WTC11 (cell line): ENCODE results near the gene NPC2. TPM values are rescaled to one million over a fixed set of nuclear protein-coding genes. Genes with fewer than 3 reads are reported as not detected.

Source experiments
- ATAC-seq: fragments of 200-7000 bp; cut with Tn5 transposase; 2 replicates; pipeline ENCODE4 v1.10.0; 2021; ENCODE audit warnings: mild to moderate bottlenecking, moderate library complexity
- CTCF ChIA-PET: fragments of 300-600 bp; sonication (Branson Sonifier 250); formaldehyde crosslinking; loops from one replicate; lab custom pipeline; 2021; ENCODE audit warnings: antibody characterized with exemption; lab: Charles Lee
- POLR2A ChIA-PET: fragments of 350-600 bp; sonication (Branson Sonifier 250); formaldehyde crosslinking; loops from one replicate; lab custom pipeline; 2021; ENCODE audit warnings: antibody characterized with exemption; lab: Charles Lee
- DNase-seq: peaks from one replicate; pipeline ENCODE4 v3.0.0; 2021; ENCODE audit warnings: low spot score
- H3K27ac Mint-ChIP-seq: 2 replicates; pipeline ENCODE4 v1.8.0; 2021; ENCODE audit warnings: mixed read lengths
- H3K27me3 Mint-ChIP-seq: 2 replicates; pipeline ENCODE4 v1.8.0; 2021; ENCODE audit warnings: low read depth, mild to moderate bottlenecking, moderate library complexity, mixed read lengths
- H3K36me3 Mint-ChIP-seq: 2 replicates; pipeline ENCODE4 v1.8.0; 2021; ENCODE audit warnings: mixed read lengths
- H3K4me1 Mint-ChIP-seq: 2 replicates; pipeline ENCODE4 v1.8.0; 2022; ENCODE audit warnings: mixed read lengths
- H3K4me3 Mint-ChIP-seq: 2 replicates; pipeline ENCODE4 v1.8.0; 2021; ENCODE audit warnings: mild to moderate bottlenecking, moderate library complexity, mixed read lengths
- H3K9me3 Mint-ChIP-seq: 2 replicates; pipeline ENCODE4 v1.8.0; 2021; ENCODE audit warnings: mixed read lengths
- CBFB ChIP-seq: sonication (generic); formaldehyde crosslinking; IDR thresholded peaks from 2 replicates; pipeline ENCODE4 v1.8.1; 2022; ENCODE audit warnings: mild to moderate bottlenecking, low read depth, missing genetic modification reagents
- ESRRA ChIP-seq: sonication (generic); formaldehyde crosslinking; IDR thresholded peaks from 2 replicates; pipeline ENCODE4 v1.8.1; 2022; ENCODE audit warnings: mild to moderate bottlenecking, missing genetic modification reagents, borderline replicate concordance
- GABPB1 ChIP-seq: sonication (generic); formaldehyde crosslinking; IDR thresholded peaks from 2 replicates; pipeline ENCODE4 v1.8.1; 2023; ENCODE audit warnings: mild to moderate bottlenecking, missing genetic modification reagents
- HMGA2 ChIP-seq: fragments of 250-450 bp; sonication (Bioruptor Pico); IDR thresholded peaks from 2 replicates; pipeline ENCODE4 v1.4.0; 2021; ENCODE audit warnings: mild to moderate bottlenecking, moderate library complexity
- JUN ChIP-seq: sonication (generic); formaldehyde crosslinking; IDR thresholded peaks from 2 replicates; pipeline ENCODE4 v1.8.0; 2023; ENCODE audit warnings: mild to moderate bottlenecking, missing genetic modification reagents
- NFATC4 ChIP-seq: fragments of 250-450 bp; sonication (Bioruptor Pico); IDR thresholded peaks from 2 replicates; pipeline ENCODE4 v1.9.0; 2021; ENCODE audit warnings: mild to moderate bottlenecking
- NFYB ChIP-seq: sonication (generic); formaldehyde crosslinking; conservative IDR thresholded peaks from 2 replicates; pipeline ENCODE4 v1.8.0; 2022; ENCODE audit warnings: low read depth, missing genetic modification reagents
- NR1H2 ChIP-seq: sonication (generic); formaldehyde crosslinking; IDR thresholded peaks from 2 replicates; pipeline ENCODE4 v1.9.0; 2021; ENCODE audit warnings: mild to moderate bottlenecking, moderate library complexity, missing genetic modification reagents
- OVOL2 ChIP-seq: fragments of 250-450 bp; sonication (Bioruptor Pico); IDR thresholded peaks from 2 replicates; pipeline ENCODE4 v1.9.0; 2021; ENCODE audit warnings: mild to moderate bottlenecking, borderline replicate concordance
- SP1 ChIP-seq: sonication (generic); formaldehyde crosslinking; conservative IDR thresholded peaks from 2 replicates; pipeline ENCODE4 v1.8.1; 2022; ENCODE audit warnings: missing genetic modification reagents
- TEAD4 ChIP-seq: sonication (generic); formaldehyde crosslinking; IDR thresholded peaks from 2 replicates; pipeline ENCODE4 v1.8.0; 2022; ENCODE audit warnings: mild to moderate bottlenecking, missing genetic modification reagents
- ZBTB21 ChIP-seq: sonication (generic); formaldehyde crosslinking; IDR thresholded peaks from 2 replicates; pipeline ENCODE4 v1.8.1; 2023; ENCODE audit warnings: mild to moderate bottlenecking, missing genetic modification reagents, borderline replicate concordance
- ZBTB43 ChIP-seq: sonication (generic); formaldehyde crosslinking; IDR thresholded peaks from 2 replicates; pipeline ENCODE4 v1.8.1; 2023; ENCODE audit warnings: mild to moderate bottlenecking, missing genetic modification reagents
- ZMAT4 ChIP-seq: fragments of 250-450 bp; sonication (Bioruptor Pico); IDR thresholded peaks from 2 replicates; pipeline ENCODE4 v1.9.0; 2021; ENCODE audit warnings: mild to moderate bottlenecking
- ZNF416 ChIP-seq: fragments of 250-450 bp; sonication (Bioruptor Pico); IDR thresholded peaks from 2 replicates; pipeline ENCODE4 v1.9.0; 2021; ENCODE audit warnings: mild to moderate bottlenecking, inconsistent platforms
- ZNF425 ChIP-seq: fragments of 250-450 bp; sonication (Bioruptor Pico); conservative IDR thresholded peaks from 2 replicates; pipeline ENCODE4 v1.9.0; 2021; ENCODE audit warnings: mild to moderate bottlenecking
- ZNF512 ChIP-seq: sonication (generic); formaldehyde crosslinking; IDR thresholded peaks from 2 replicates; pipeline ENCODE4 v1.8.1; 2022; ENCODE audit warnings: missing genetic modification reagents, borderline replicate concordance
- total RNA-seq: library from RNA; stranded (reverse); gene quantifications from 3 replicates; pipeline ENCODE4 v1.2.3, GENCODE V29; 2021
- TF ChIP-seq, protein P1 (sequence below): fragments of 250-450 bp; sonication (Bioruptor Pico); IDR thresholded peaks from 2 replicates; pipeline ENCODE4 v2.1.2; 2022; ENCODE audit warnings: mild to moderate bottlenecking, moderate library complexity
- TF ChIP-seq, protein P2 (sequence below): sonication (generic); formaldehyde crosslinking; IDR thresholded peaks from 2 replicates; pipeline ENCODE4 v1.8.1; 2022; ENCODE audit warnings: mild to moderate bottlenecking, moderate library complexity, missing genetic modification reagents
- TF ChIP-seq, protein P3 (sequence below): sonication (generic); formaldehyde crosslinking; conservative IDR thresholded peaks from 2 replicates; pipeline ENCODE4 v1.8.1; 2023; ENCODE audit warnings: mild to moderate bottlenecking, low read depth, missing genetic modification reagents, moderate library complexity
- TF ChIP-seq, protein P4 (sequence below): sonication (generic); formaldehyde crosslinking; IDR thresholded peaks from 2 replicates; pipeline ENCODE4 v1.8.1; 2022; ENCODE audit warnings: mild to moderate bottlenecking, missing genetic modification reagents, moderate library complexity, borderline replicate concordance
- TF ChIP-seq, protein P5 (sequence below): fragments of 200-600 bp; IDR thresholded peaks from 2 replicates; pipeline ENCODE4 v1.8.0; 2022; ENCODE audit warnings: antibody characterized with exemption

Gene NPC2
- total RNA-seq, 1 experiment from 2014 or later: 139 TPM

GRCh38 chr14:74541225-74541624 lies 48.1 kb upstream of the NPC2 start (continued):
- TF ChIP-seq HMGA2 (CRISPR knock-in tag) (no peak), ZNF425 (no peak), CBFB (CRISPR knock-in tag) (no peak), JUN (CRISPR knock-in tag) (no peak), NFYB (CRISPR knock-in tag) (no peak)
- TF ChIP-seq, protein P1, sequence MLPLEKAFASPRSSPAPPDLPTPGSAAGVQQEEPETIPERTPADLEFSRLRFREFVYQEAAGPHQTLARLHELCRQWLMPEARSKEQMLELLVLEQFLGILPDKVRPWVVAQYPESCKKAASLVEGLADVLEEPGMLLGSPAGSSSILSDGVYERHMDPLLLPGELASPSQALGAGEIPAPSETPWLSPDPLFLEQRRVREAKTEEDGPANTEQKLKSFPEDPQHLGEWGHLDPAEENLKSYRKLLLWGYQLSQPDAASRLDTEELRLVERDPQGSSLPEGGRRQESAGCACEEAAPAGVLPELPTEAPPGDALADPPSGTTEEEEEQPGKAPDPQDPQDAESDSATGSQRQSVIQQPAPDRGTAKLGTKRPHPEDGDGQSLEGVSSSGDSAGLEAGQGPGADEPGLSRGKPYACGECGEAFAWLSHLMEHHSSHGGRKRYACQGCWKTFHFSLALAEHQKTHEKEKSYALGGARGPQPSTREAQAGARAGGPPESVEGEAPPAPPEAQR (CRISPR knock-in tag): no peak

DNA sequence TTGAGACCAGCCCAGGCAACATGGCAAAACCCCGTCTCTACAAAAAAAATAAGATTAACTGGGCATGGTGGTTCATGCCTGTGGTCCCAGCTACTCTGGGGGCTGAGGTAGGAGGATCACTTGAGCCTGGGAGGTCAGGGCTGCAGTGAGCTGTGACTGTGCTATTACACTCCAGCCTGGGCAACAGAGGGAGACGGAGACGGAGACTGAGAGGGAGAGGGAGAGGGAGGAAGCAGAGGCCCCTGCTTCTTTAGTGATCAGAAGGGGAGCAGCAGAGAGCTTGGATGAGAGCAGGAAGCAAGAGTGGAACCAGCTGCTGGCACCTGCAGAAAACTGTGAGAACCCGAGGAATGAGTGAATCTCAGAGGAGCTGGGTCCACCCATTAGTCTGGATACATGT lies 46.4 kb upstream of the NPC2 start:
- Mint-ChIP-seq H3K9me3 (no peaks in the 10 kb centered on the region), H3K36me3 (no peaks in the 10 kb centered on the region), H3K4me3 (no peak overlapping the region), H3K27ac (0 out of 2 replicates have a peak overlapping the region, but pooled peaks have one; percentile 20), H3K27me3 (no peaks in the 10 kb centered on the region), H3K4me1 (no peaks in the 10 kb centered on the region)
- CTCF ChIA-PET: interaction anchor here (0.6 to 2.1 kb wide), 7 partner anchors 8 to 282 kb away, joined by 3 to 7 read pairs (median 5); no protein-coding TSS in a partner anchor
- TF ChIP-seq NR1H2 (CRISPR knock-in tag): no peak
- TF ChIP-seq, protein P2, sequence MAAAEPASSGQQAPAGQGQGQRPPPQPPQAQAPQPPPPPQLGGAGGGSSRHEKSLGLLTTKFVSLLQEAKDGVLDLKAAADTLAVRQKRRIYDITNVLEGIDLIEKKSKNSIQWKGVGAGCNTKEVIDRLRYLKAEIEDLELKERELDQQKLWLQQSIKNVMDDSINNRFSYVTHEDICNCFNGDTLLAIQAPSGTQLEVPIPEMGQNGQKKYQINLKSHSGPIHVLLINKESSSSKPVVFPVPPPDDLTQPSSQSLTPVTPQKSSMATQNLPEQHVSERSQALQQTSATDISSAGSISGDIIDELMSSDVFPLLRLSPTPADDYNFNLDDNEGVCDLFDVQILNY: no peak
- no peak for TF ChIP-seq ZNF512
- no peak for TF ChIP-seq NFATC4
- TF ChIP-seq TEAD4 (CRISPR knock-in tag): no peak
- no peak for TF ChIP-seq ZNF416 (CRISPR knock-in tag)
- TF ChIP-seq, protein P3, sequence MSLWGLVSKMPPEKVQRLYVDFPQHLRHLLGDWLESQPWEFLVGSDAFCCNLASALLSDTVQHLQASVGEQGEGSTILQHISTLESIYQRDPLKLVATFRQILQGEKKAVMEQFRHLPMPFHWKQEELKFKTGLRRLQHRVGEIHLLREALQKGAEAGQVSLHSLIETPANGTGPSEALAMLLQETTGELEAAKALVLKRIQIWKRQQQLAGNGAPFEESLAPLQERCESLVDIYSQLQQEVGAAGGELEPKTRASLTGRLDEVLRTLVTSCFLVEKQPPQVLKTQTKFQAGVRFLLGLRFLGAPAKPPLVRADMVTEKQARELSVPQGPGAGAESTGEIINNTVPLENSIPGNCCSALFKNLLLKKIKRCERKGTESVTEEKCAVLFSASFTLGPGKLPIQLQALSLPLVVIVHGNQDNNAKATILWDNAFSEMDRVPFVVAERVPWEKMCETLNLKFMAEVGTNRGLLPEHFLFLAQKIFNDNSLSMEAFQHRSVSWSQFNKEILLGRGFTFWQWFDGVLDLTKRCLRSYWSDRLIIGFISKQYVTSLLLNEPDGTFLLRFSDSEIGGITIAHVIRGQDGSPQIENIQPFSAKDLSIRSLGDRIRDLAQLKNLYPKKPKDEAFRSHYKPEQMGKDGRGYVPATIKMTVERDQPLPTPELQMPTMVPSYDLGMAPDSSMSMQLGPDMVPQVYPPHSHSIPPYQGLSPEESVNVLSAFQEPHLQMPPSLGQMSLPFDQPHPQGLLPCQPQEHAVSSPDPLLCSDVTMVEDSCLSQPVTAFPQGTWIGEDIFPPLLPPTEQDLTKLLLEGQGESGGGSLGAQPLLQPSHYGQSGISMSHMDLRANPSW (CRISPR knock-in tag): no peak
- TF ChIP-seq, protein P4, sequence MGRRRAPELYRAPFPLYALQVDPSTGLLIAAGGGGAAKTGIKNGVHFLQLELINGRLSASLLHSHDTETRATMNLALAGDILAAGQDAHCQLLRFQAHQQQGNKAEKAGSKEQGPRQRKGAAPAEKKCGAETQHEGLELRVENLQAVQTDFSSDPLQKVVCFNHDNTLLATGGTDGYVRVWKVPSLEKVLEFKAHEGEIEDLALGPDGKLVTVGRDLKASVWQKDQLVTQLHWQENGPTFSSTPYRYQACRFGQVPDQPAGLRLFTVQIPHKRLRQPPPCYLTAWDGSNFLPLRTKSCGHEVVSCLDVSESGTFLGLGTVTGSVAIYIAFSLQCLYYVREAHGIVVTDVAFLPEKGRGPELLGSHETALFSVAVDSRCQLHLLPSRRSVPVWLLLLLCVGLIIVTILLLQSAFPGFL: no peak
- no peak for TF ChIP-seq ZMAT4 (CRISPR knock-in tag)
- no peak for TF ChIP-seq ZBTB43 (CRISPR knock-in tag)
- TF ChIP-seq, protein P5, sequence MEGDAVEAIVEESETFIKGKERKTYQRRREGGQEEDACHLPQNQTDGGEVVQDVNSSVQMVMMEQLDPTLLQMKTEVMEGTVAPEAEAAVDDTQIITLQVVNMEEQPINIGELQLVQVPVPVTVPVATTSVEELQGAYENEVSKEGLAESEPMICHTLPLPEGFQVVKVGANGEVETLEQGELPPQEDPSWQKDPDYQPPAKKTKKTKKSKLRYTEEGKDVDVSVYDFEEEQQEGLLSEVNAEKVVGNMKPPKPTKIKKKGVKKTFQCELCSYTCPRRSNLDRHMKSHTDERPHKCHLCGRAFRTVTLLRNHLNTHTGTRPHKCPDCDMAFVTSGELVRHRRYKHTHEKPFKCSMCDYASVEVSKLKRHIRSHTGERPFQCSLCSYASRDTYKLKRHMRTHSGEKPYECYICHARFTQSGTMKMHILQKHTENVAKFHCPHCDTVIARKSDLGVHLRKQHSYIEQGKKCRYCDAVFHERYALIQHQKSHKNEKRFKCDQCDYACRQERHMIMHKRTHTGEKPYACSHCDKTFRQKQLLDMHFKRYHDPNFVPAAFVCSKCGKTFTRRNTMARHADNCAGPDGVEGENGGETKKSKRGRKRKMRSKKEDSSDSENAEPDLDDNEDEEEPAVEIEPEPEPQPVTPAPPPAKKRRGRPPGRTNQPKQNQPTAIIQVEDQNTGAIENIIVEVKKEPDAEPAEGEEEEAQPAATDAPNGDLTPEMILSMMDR: no peak
- TF ChIP-seq ESRRA (CRISPR knock-in tag): no peak
- no peak for TF ChIP-seq GABPB1 (CRISPR knock-in tag)
- no peak for TF ChIP-seq SP1 (CRISPR knock-in tag)
- TF ChIP-seq ZBTB21 (CRISPR knock-in tag): no peak
- no peak for TF ChIP-seq OVOL2 (CRISPR knock-in tag)
- DNase-seq (no peak), ATAC-seq (peak; percentile 41; the same call in 1 of the 2 replicates)
- POLR2A ChIA-PET: interaction anchor here (1.4 kb wide), 1 partner anchor 9 kb away, joined by 3 read pairs; no protein-coding TSS in a partner anchor
